ENCODE results near the gene KCNT2.

- TF ChIP-seq POLR2AphosphoS5 (IDR thresholded peaks at IDR 0.05) (no peak), CTCF (IDR thresholded peaks at IDR 0.05; ENCODE audit: poor library complexity, severe bottlenecking) (no peak), MXI1 (conservative IDR thresholded peaks at IDR 0.05; ENCODE audit: poor library complexity, severe bottlenecking) (no peak), EP300 (conservative IDR thresholded peaks at IDR 0.05; ENCODE audit: poor library complexity, severe bottlenecking) (no peak), SMC3 (conservative IDR thresholded peaks at IDR 0.05; ENCODE audit: poor library complexity) (no peak)
Observed at GRCh38 chr1:196493881-196494280, 114.4 kb downstream of the KCNT2 start.

All from neural cell (in vitro differentiated cells).